ENCODE results near the gene SPOCK1.

SPOCK1 gene

GRCh38 chr5:137340881-137341280, 158.2 kb downstream of the SPOCK1 start:
- no peaks in the 10 kb centered on the region for H3K4me1 ChIP-seq (ENCODE audit: control insufficient read depth in 2 of 2, insufficient read depth in 2 of 2, low read length in 2 of 2)
- no peak overlapping the region for H3K4me3 ChIP-seq (ENCODE audit: low read length in 2 of 2)
- no peaks in the 10 kb centered on the region for H3K27me3 ChIP-seq (ENCODE audit: control insufficient read depth in 2 of 2, insufficient read depth in 2 of 2, low read length in 2 of 2)
- H3K36me3 ChIP-seq (ENCODE audit: control insufficient read depth in 2 of 2, insufficient read depth in 2 of 2, low read length in 2 of 2), result no peaks in the 10 kb centered on the region
- no peak overlapping the region for H3K9ac ChIP-seq (ENCODE audit: low read depth in 1 of 2, low read length in 2 of 2)
- H3K9me3 ChIP-seq (ENCODE audit: control insufficient read depth in 2 of 2, low read length in 2 of 2), result no peaks in the 10 kb centered on the region
- H3K27ac ChIP-seq (ENCODE audit: low read depth in 2 of 2, low read length in 2 of 2), result no peak overlapping the region

- H3K4me1 ChIP-seq (ENCODE audit: control insufficient read depth in 2 of 2, insufficient read depth in 2 of 2, low read length in 2 of 2), result no peaks in the 10 kb centered on the region
Observed at GRCh38 chr5:137336565-137337120, 162.5 kb downstream of the SPOCK1 start.

GRCh38 chr5:137336161-137336560, 163.0 kb downstream of the SPOCK1 start:
- H3K4me3 ChIP-seq (ENCODE audit: low read length in 2 of 2), result no peak overlapping the region
- no peak overlapping the region for H3K9ac ChIP-seq (ENCODE audit: low read depth in 1 of 2, low read length in 2 of 2)
- no peaks in the 10 kb centered on the region for H3K9me3 ChIP-seq (ENCODE audit: control insufficient read depth in 2 of 2, low read length in 2 of 2)
- no peak overlapping the region for H3K27ac ChIP-seq (ENCODE audit: low read depth in 2 of 2, low read length in 2 of 2)
- no peaks in the 10 kb centered on the region for H3K4me1 ChIP-seq (ENCODE audit: control insufficient read depth in 2 of 2, insufficient read depth in 2 of 2, low read length in 2 of 2)
- no peaks in the 10 kb centered on the region for H3K36me3 ChIP-seq (ENCODE audit: control insufficient read depth in 2 of 2, insufficient read depth in 2 of 2, low read length in 2 of 2)
- H3K27me3 ChIP-seq (ENCODE audit: control insufficient read depth in 2 of 2, insufficient read depth in 2 of 2, low read length in 2 of 2), result no peaks in the 10 kb centered on the region

More at GRCh38 chr5:137336565-137337120, 162.5 kb downstream of the SPOCK1 start:
- Histone ChIP-seq H3K4me3 (ENCODE audit: low read length in 2 of 2) (no peak overlapping the region), H3K27me3 (ENCODE audit: control insufficient read depth in 2 of 2, insufficient read depth in 2 of 2, low read length in 2 of 2) (no peaks in the 10 kb centered on the region), H3K36me3 (ENCODE audit: control insufficient read depth in 2 of 2, insufficient read depth in 2 of 2, low read length in 2 of 2) (no peaks in the 10 kb centered on the region), H3K9ac (ENCODE audit: low read depth in 1 of 2, low read length in 2 of 2) (no peak overlapping the region), H3K27ac (ENCODE audit: low read depth in 2 of 2, low read length in 2 of 2) (no peak overlapping the region), H3K9me3 (ENCODE audit: control insufficient read depth in 2 of 2, low read length in 2 of 2) (no peaks in the 10 kb centered on the region)

- Histone ChIP-seq H3K27ac (ENCODE audit: low read depth in 2 of 2, low read length in 2 of 2) (no peak overlapping the region), H3K27me3 (ENCODE audit: control insufficient read depth in 2 of 2, insufficient read depth in 2 of 2, low read length in 2 of 2) (no peaks in the 10 kb centered on the region), H3K9ac (ENCODE audit: low read depth in 1 of 2, low read length in 2 of 2) (no peak overlapping the region), H3K4me3 (ENCODE audit: low read length in 2 of 2) (no peak overlapping the region), H3K36me3 (ENCODE audit: control insufficient read depth in 2 of 2, insufficient read depth in 2 of 2, low read length in 2 of 2) (no peaks in the 10 kb centered on the region), H3K4me1 (ENCODE audit: control insufficient read depth in 2 of 2, insufficient read depth in 2 of 2, low read length in 2 of 2) (no peaks in the 10 kb centered on the region), H3K9me3 (ENCODE audit: control insufficient read depth in 2 of 2, low read length in 2 of 2) (no peaks in the 10 kb centered on the region)
Observed at GRCh38 chr5:137335493-137335892, 163.6 kb downstream of the SPOCK1 start.

DNA sequence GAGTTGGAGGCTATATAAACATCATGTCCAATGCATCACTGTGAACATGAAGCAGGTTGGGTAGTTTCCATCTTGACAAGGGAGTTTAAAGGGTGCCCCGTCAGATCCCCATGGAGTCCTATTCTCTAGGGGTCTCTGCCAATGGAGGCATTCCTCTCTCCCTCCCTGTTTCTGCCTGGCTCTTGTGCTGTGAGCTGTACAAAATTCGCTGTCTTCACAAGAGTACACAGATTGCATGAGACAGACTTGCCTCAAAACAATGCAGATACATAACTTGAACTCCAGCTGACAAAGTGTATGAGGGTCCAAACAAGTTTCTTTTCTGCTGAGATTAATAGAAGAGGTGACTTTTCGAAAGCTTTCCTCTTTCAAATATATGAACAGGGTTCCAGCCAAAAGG, 165.2 kb downstream of the SPOCK1 start:
- Histone ChIP-seq H3K4me3 (ENCODE audit: low read length in 2 of 2) (no peak overlapping the region), H3K9me3 (ENCODE audit: control insufficient read depth in 2 of 2, low read length in 2 of 2) (no peaks in the 10 kb centered on the region), H3K9ac (ENCODE audit: low read depth in 1 of 2, low read length in 2 of 2) (no peak overlapping the region), H3K4me1 (ENCODE audit: control insufficient read depth in 2 of 2, insufficient read depth in 2 of 2, low read length in 2 of 2) (no peaks in the 10 kb centered on the region), H3K36me3 (ENCODE audit: control insufficient read depth in 2 of 2, insufficient read depth in 2 of 2, low read length in 2 of 2) (no peaks in the 10 kb centered on the region), H3K27me3 (ENCODE audit: control insufficient read depth in 2 of 2, insufficient read depth in 2 of 2, low read length in 2 of 2) (no peaks in the 10 kb centered on the region), H3K27ac (ENCODE audit: low read depth in 2 of 2, low read length in 2 of 2) (no peak overlapping the region)

- H3K27ac ChIP-seq (ENCODE audit: low read depth in 2 of 2, low read length in 2 of 2), result no peak overlapping the region
- H3K9me3 ChIP-seq (ENCODE audit: control insufficient read depth in 2 of 2, low read length in 2 of 2), result no peaks in the 10 kb centered on the region
- H3K4me1 ChIP-seq (ENCODE audit: control insufficient read depth in 2 of 2, insufficient read depth in 2 of 2, low read length in 2 of 2), result no peaks in the 10 kb centered on the region
- no peak overlapping the region for H3K4me3 ChIP-seq (ENCODE audit: low read length in 2 of 2)
- H3K27me3 ChIP-seq (ENCODE audit: control insufficient read depth in 2 of 2, insufficient read depth in 2 of 2, low read length in 2 of 2), result no peaks in the 10 kb centered on the region
- H3K9ac ChIP-seq (ENCODE audit: low read depth in 1 of 2, low read length in 2 of 2), result no peak overlapping the region
- H3K36me3 ChIP-seq (ENCODE audit: control insufficient read depth in 2 of 2, insufficient read depth in 2 of 2, low read length in 2 of 2), result no peaks in the 10 kb centered on the region
Observed at GRCh38 chr5:137333475-137333874, 165.7 kb downstream of the SPOCK1 start.

- Histone ChIP-seq H3K27me3 (ENCODE audit: control insufficient read depth in 2 of 2, insufficient read depth in 2 of 2, low read length in 2 of 2) (no peaks in the 10 kb centered on the region), H3K4me3 (ENCODE audit: low read length in 2 of 2) (no peak overlapping the region), H3K27ac (ENCODE audit: low read depth in 2 of 2, low read length in 2 of 2) (no peak overlapping the region), H3K9ac (ENCODE audit: low read depth in 1 of 2, low read length in 2 of 2) (no peak overlapping the region), H3K9me3 (ENCODE audit: control insufficient read depth in 2 of 2, low read length in 2 of 2) (no peaks in the 10 kb centered on the region), H3K36me3 (ENCODE audit: control insufficient read depth in 2 of 2, insufficient read depth in 2 of 2, low read length in 2 of 2) (no peaks in the 10 kb centered on the region), H3K4me1 (ENCODE audit: control insufficient read depth in 2 of 2, insufficient read depth in 2 of 2, low read length in 2 of 2) (no peaks in the 10 kb centered on the region)
Observed at GRCh38 chr5:137332296-137332695, 166.8 kb downstream of the SPOCK1 start.

DNA sequence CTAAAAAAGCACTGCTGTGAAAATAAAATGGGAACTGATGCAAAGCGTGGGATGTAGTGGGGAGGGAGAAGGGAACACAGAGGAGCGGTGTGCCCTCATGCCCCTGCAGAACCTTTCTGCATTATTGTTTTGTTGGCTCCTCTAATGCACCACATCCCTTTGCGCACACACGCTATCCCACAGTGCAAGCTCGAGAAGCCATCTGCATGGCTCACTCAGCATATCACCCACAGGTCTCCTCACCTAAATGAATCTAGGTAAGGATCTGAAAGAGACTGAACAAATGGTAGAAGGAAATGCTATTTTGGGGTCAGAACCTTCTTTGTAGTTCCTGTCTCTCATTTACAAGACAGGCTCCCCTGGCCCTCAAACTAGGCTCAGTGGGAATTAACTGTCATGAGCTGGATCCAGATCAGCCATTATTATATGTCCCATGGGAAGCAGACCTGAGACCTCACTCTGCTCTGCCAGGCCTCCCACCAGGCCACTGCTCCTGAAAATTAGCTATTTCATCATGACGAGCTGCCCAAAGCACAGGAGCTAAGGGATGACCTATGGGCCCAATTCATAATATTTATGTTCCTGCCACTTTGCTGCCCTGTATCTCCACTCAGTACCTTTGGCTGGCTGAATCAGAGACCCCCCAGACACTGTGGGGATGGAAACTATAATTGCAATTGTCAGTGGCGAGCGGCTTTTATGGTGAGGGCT, 169.4 kb downstream of the SPOCK1 start:
- H3K27ac ChIP-seq (ENCODE audit: low read depth in 2 of 2, low read length in 2 of 2), result no peak overlapping the region
- no peaks in the 10 kb centered on the region for H3K4me1 ChIP-seq (ENCODE audit: control insufficient read depth in 2 of 2, insufficient read depth in 2 of 2, low read length in 2 of 2)
- peaks cover 0 to 4% of the 10 kb centered on the region in 2 donors for H3K27me3 ChIP-seq (ENCODE audit: control insufficient read depth in 2 of 2, insufficient read depth in 2 of 2, low read length in 2 of 2)
- no peaks in the 10 kb centered on the region for H3K9me3 ChIP-seq (ENCODE audit: control insufficient read depth in 2 of 2, low read length in 2 of 2)
- H3K36me3 ChIP-seq (ENCODE audit: control insufficient read depth in 2 of 2, insufficient read depth in 2 of 2, low read length in 2 of 2), result no peaks in the 10 kb centered on the region
- no peak overlapping the region for H3K4me3 ChIP-seq (ENCODE audit: low read length in 2 of 2)
- no peak overlapping the region for H3K9ac ChIP-seq (ENCODE audit: low read depth in 1 of 2, low read length in 2 of 2)

GRCh38 chr5:137328991-137329390, 170.1 kb downstream of the SPOCK1 start:
- no peaks in the 10 kb centered on the region for H3K36me3 ChIP-seq (ENCODE audit: control insufficient read depth in 2 of 2, insufficient read depth in 2 of 2, low read length in 2 of 2)
- no peaks in the 10 kb centered on the region for H3K9me3 ChIP-seq (ENCODE audit: control insufficient read depth in 2 of 2, low read length in 2 of 2)
- no peaks in the 10 kb centered on the region for H3K4me1 ChIP-seq (ENCODE audit: control insufficient read depth in 2 of 2, insufficient read depth in 2 of 2, low read length in 2 of 2)

GRCh38 chr5:137328463-137328862, 170.7 kb downstream of the SPOCK1 start:
- Histone ChIP-seq H3K9me3 (ENCODE audit: control insufficient read depth in 2 of 2, low read length in 2 of 2) (no peaks in the 10 kb centered on the region), H3K36me3 (ENCODE audit: control insufficient read depth in 2 of 2, insufficient read depth in 2 of 2, low read length in 2 of 2) (no peaks in the 10 kb centered on the region), H3K27ac (ENCODE audit: low read depth in 2 of 2, low read length in 2 of 2) (no peak overlapping the region), H3K9ac (ENCODE audit: low read depth in 1 of 2, low read length in 2 of 2) (no peak overlapping the region), H3K4me3 (ENCODE audit: low read length in 2 of 2) (no peak overlapping the region), H3K4me1 (ENCODE audit: control insufficient read depth in 2 of 2, insufficient read depth in 2 of 2, low read length in 2 of 2) (no peaks in the 10 kb centered on the region), H3K27me3 (ENCODE audit: control insufficient read depth in 2 of 2, insufficient read depth in 2 of 2, low read length in 2 of 2) (peaks cover 0 to 4% of the 10 kb centered on the region in 2 donors)

More at GRCh38 chr5:137328991-137329390, 170.1 kb downstream of the SPOCK1 start:
- Histone ChIP-seq H3K4me3 (ENCODE audit: low read length in 2 of 2) (no peak overlapping the region), H3K27me3 (ENCODE audit: control insufficient read depth in 2 of 2, insufficient read depth in 2 of 2, low read length in 2 of 2) (peaks cover 0 to 4% of the 10 kb centered on the region in 2 donors), H3K9ac (ENCODE audit: low read depth in 1 of 2, low read length in 2 of 2) (no peak overlapping the region), H3K27ac (ENCODE audit: low read depth in 2 of 2, low read length in 2 of 2) (no peak overlapping the region)

Measured in mucosa of rectum (tissue), 2 donors.